HG03469 (cell line): Measurements from ENCODE around the gene CMPK1.
"Not testable (repeated sequence)": the region's sequence is repeated elsewhere in the genome, so short reads cannot be mapped to it uniquely, and the experiment has no call there.

Source experiments
- ATAC-seq: cut with Tn5 transposase; IDR thresholded peaks from one replicate; pipeline ENCODE4 v1.9.1; 2021; ENCODE audit warnings: mild to moderate bottlenecking, moderate library complexity, moderate number of reproducible peaks; ENCODE audit not compliant: unreplicated experiment

Gene CMPK1, protein sequence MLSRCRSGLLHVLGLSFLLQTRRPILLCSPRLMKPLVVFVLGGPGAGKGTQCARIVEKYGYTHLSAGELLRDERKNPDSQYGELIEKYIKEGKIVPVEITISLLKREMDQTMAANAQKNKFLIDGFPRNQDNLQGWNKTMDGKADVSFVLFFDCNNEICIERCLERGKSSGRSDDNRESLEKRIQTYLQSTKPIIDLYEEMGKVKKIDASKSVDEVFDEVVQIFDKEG

DNA sequence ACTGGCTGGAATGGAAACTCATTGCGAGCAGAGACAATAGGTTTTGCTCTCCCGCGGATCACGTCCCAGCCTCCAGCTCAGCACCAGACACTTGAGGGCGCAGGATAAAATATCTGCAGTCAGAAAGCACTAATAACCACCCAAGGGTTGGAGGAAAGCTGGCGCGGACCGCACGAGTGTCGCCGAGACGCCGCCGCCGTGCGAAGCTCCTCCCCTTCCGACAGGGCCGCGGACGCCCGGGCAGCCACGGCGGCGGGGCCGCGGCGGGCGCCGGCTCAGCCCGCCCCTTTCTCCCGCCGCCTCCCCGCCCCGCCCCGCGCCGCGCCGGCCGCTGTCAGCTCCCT lies at the start of gene CMPK1:
Gene CMPK1 (plus strand): TSS at position 213 of the 344 bp plus-strand sequence. CDS start 156 bp downstream, outside the sequence.
- peak; percentile 68 for ATAC-seq

DNA sequence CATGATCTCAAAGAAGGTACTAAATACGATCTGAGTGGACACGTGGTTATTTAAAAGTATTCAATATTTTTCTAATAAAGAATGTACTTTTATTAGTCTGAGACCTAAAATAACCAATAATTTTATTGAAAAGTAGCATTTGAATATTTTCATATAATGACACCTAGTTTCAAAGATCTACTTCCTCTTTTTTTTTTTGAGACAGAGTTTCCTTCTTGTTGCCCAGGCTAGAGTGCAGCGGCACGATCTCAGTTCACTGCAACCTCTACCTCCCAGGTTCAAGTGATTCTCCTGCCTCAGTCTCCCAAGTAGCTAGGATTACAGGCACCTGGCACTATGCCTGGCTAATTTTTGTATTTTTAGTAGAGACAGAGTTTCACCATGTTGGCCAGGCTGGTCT lies 45.5 kb upstream of the CMPK1 start:
- not testable (repeated sequence) for ATAC-seq

DNA sequence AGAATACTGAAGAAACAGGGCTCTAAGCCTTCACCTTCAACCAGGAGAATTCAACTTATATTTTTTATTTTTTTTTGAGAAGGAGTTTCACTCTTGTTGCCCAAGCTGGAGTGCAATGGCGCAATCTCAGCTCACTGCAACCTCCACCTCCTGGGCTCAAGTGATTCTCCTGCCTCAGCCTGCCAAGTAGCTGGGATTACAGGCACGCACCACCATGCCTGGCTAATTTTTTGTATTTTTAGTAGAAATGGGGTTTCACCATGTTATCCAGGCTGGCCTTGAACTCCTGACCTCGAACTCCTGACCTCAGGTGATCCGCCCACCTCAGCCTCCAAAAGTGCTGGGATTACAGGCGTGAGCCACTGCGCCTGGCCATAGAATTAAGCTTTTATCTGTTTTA lies 38.7 kb upstream of the CMPK1 start:
- not testable (repeated sequence) for ATAC-seq

DNA sequence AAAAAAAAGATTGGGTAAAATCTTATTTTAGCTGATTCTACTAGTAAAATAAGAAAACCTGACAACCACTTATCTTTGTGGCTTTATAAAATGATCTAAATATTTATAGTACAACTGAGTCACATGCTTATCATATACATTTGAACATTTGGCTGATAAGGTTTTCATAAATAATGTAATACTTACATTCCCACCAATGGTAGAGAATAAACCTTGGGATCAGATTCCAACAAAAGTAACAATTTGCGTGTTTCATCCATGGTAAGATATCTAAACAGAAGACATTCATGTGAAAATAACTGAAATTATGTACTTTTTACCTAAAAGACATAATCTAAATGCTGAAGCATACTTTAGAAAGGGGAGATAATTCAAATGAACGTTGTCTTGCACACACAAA lies 38.0 kb upstream of the CMPK1 start:
- ATAC-seq = no peak

DNA sequence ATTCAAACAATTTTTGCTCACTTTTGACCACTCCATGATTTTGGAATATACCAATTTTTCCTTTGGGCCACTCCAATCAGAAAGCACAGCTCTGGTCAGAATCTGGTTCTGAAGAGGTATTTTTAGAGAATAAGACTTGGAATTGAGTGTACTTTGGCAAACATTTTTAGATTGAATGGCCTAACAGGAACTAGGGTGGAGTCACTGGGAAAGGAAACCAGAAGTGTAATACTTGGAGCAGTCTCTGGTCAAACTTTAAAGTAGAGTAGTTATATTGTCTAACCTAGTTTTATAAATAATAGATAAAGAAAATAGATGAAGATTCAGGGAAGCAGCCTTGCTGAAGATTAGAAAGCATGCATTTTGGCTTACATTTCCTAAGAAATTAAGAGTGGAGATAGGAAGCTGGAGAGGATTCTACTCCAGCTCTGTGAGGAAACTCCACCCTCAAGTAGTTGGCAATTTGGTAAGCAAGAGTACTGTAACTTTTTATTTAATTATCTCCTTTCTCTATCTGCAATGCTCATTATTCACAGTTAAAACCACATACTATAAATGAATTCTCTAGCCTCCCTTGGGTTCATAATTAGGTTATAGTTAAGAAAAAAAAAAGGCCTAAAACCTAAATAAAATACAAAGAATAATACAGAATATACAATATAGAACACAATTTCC lies 35.4 kb upstream of the CMPK1 start:
- ATAC-seq = no peak

DNA sequence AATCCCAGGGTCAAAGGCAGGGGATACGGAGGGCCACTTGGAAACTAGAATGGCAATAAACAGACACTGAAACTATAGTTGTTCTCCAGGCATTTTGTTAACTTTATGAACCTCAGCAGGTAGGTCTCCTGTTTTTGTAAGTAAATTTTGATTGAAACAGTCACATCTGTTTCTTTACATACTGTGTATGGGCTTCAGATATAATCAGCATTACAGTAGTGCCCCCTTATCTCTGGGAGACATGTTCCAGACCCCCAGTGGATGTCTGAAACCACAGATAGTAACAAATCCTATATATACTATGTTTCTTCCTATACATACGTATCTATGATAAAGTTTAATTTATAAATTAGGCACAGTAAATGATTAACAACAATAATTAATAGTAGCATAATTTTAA lies 31.1 kb upstream of the CMPK1 start:
- no peak for ATAC-seq

DNA sequence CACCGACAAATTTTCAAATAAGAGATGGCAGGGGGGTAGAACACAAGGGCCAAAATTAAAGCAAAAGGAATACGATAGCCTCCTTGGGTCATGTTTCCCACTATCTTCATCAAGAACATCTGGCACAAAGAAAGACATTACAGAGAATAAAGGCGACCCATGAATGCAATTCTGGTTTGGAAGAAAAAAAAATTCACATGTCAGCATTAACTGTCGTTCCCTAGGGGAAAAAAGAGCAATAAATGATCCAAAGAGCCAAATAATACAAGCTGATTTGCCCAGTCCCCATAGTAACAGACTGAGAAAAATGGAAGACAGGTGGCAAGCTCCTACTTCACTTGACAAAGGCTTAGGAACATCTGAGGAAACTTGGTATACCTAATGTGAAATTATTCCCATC lies 24.2 kb upstream of the CMPK1 start:
- no peak for ATAC-seq

DNA sequence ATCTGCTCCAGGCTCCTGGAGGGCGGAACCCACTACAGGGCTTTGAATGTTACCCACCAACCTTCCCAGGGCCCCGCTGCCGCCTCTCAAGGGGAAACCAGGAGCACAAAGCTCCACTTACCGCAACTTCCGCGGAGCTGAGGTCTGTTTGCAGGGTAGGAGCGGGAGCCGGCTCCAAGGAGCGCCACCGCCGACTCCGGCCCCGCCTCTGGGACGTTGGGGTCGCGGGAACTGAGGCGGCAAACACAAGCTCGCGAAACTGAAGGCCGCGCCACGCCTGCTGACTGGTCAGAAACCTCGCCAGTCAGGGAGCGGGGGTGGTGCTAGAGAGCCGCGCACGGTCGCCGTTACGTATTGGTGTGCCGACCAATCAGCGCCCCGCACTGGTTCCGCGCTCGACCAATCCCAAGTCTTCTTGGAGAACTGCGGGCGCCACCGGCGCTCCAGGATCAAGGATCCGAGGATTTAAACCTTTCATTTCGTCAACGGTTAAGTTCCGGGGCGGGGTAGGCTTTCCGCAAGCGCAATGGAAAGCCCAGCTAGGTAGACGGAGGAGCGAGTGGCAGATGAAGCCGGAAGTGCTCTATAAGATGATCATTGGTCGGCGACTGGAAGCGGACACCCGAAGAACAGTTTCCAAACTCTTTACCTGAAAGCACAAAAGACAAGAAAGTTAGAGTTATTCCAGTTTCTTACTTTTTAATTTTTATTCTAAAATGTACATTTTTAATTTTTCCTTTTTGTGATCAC lies 19.5 kb upstream of the CMPK1 start, which contains the start of gene STIL:
Gene STIL (minus strand): TSS at position 233 of the 750 bp plus-strand sequence. CDS start 3,828 bp downstream, outside the sequence.
- ATAC-seq = peak; percentile 94

DNA sequence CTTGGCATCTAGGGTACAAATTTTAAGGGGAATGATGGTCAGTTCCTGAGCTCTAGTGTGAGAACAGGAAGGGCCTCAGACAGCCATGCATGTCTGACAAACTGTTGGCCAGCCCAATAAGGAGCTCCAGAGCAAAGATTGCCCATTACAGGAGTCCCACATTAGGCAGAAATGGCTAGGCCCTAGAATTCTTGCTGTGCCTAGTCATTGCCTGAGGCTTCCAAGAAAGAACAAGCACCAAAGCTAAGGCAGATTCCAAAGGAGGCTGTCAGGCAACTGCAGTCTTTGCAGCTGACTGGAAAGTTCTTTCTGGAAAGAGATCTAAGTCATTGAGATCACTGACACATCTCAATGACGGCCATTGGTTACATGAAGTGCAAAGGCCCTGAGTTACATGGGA lies 15.7 kb upstream of the CMPK1 start:
- ATAC-seq = no peak

DNA sequence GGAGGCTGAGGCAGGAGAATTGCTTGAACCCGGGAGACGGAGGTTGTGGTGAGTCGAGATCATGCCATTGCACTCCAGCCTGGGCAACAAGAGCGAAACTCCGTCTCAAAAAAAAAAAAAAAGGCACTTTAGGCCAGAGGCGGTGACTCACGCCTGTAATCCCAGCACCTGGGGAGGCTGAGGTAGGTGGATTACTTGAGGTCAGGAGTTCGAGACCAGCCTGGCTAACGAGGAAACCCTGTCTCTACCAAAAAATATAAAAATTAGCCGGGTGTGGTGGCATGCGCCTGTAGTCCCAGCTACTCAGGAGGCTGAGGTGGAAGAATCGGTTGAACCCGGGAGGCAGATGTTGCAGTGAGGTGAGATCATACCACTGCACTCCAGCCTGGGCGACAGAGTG lies 13.6 kb upstream of the CMPK1 start:
- ATAC-seq = not testable (repeated sequence)

DNA sequence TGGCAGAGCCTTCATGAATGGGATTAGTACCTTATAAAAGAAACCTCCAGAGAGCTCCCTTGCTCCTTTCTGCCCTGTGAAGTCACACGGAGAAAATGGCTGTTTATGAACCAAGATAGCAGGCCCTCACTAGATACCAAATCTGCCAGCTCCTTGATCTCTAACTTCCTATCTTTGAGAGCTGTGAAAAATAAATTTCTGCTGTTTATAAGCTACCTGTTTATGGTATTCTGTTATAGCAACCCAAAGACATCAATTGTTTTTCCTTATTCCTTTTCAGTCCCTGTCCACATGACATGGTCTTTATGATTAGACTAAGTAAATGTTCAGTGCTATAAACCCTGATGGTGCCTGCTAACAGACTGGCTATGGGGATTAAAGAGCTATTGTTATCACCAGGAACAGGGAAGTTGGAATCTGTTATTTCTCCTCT lies 10.0 kb upstream of the CMPK1 start:
- ATAC-seq = no peak

DNA sequence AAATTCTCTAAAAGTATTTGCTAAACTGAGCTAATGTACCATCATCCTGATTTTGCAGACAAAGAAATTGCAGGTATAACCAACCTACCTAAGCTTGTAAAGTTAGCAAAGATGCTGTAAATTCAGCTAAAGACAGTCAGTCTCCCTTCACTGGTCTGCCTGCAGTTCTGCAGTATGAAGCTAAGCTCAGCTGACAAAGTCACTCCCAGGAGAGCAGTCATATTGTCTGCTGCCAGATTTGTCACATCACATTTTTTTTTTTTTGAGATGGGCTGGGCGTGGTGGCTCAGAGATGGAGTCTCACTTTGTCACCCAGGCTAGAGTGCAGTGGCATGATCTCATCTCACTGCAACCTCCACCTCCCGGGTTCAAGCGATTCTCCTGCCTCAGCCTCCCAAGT lies 8.9 kb upstream of the CMPK1 start:
- ATAC-seq = no peak

DNA sequence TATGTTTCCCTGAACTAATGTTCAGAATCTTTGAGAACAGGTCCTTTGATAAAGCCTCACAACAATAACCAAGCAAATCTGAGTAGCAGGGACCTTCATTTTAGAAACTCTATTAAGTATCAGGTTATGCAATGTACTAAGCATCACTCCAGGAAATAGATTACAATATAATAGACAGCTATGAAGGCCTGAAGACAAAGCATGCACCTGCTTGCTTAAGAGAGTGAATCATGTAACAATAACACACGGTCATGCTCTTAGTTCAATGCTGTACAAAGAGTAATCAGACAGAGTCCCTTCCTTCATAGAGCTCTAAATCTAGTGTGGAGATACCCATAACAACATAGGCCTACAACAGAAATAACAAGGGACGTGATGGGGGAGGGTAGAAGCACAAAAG lies 8.1 kb upstream of the CMPK1 start:
- no peak for ATAC-seq

DNA sequence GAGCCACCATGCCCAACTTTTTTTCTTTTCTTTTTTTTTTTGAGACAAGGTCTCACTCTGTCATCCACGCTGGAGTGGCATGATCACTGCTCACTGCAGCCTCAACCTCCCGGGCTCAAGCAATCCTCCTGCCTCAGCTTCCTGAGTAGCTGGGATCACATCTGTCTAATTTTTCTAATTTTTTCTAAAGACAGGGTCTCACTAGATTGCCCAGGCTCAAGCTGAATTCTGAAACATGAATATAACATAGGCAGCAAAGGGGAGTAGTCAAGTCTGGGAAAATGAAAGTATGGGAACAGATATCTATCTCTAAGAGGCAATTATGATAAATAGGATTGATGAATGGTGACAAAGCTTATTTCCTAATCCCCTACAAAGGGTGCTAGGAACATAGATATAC lies 7.3 kb upstream of the CMPK1 start:
- ATAC-seq = no peak

DNA sequence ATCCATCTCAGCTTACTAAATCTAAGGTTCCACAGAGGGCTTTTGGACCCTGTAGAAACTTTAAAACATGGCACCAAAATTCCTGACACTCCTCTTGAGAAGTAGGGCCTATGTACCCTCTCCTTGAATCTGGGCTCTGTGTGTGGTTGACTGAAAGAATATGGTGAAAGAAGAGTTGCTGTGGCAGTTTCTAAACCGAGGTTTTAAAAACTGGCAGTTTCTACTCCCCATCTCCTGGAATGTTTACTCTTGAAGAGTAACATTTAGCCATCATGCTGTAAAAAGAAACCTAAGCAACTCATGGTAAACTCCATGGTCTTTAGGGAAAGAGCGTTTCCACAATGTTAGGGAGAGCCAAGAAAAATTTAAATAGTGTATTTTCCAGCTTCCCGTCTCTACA lies 4.6 kb upstream of the CMPK1 start:
- no peak for ATAC-seq

DNA sequence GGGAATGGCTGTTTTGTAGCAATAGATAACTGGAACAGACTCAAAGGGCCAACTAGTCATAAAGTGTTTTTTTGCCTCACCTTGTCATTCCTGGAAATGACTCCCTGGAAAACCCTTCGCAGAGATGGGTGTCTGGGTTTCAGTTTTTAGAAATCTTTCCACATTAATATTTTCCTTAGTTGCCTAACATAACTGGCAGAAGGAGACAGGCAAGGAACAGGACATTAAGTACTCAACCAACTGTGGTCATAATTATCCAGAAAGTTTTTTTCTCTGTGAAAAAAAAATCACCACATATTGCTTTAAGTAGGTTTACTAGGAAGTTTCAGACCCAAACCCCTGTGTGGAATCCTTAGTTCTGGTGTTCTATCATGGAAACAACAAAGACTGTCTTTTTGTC lies 3.4 kb upstream of the CMPK1 start:
- ATAC-seq = no peak

DNA sequence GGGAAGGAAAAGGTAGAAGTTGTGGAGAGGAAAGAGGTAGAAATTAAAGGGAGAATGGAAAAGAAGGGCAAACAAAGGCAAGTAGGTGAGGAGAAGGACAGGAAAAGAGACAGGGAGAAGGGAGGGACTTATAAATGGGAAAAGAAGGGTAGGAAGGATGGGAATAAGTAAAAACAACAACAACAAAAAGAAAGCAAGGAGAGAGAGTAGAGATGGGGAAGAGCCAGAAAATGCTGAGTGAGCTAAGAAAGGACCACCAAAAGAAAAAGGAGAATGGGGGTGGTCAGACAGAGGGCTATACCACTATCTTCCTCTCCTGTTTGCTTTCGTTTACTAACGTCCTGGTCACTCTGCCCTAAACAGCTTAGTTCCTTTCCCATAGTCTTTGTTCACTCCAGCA lies 1.7 kb upstream of the CMPK1 start:
- no peak for ATAC-seq

DNA sequence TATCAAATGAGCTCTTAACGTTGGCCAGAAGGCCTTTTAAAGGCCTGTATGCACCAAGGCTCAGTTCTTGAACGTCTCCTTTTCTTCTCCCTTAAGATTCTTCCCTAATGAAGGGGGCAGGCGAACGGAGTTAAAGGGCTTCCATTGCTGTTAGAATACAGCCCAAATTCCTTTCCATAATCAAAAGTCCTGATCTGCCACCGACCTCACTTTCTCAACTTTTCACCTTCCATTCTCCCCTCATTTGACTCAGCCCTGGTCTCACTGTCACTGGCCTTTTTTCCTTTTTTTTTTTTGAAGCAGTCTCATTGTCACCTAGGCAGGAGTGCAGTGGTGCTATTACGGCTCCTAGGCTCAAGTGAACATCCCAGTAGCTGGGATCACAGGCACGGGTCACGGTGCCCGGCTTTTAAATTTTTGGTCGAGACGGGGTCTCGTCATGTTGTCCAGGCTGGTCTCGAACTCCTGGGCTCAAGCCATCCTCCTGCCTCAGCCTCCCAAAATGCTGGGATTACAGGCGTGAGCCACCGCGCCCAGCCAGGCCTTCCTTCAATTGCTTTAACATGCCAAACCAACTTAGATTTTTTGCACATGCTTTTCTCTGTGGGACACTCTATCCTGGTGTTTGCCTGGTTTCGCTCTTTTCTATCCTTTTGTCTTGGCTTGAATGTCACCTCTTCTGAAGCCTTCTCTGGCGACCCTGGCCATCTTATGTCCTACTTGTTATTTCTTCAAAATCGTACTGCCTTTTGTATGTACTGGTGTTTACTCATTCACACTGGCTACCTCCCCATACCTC lies 612 bp upstream of the CMPK1 start:
- ATAC-seq = no peak

DNA sequence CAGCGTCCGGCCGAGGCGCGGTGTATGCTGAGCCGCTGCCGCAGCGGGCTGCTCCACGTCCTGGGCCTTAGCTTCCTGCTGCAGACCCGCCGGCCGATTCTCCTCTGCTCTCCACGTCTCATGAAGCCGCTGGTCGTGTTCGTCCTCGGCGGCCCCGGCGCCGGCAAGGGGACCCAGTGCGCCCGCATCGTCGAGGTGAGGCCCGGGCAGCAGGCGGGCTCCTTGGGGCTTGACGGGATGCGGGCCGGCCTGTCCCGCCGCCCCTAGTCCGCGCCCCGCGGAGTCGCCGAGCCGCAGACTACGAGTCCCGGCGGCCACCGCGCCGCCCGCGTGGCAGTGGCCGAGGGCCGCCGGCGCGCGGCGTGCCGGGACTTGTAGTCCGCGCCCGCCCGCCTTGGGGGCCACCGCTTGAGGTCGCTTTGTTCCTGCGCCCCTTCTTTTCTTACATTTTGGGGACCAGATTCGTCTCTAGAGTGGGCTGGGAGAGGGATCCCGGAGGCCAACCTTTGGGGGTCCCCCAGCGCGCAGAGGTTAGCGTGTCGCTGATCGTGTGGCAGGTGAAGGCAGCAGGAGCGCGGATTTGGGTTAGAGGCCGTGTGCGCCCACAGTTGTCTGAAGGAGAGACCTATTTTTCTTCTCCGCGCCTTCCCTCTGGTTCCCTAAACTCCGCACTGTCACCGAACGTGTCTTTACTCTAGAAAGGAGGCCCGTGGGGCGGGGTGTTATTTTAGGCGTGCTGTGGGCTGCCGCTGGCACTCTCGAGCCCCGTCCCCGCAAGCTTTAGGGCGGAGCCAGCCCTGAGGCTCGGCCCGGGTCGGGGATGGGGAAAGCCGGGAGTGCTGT lies 553 bp downstream of the CMPK1 start:
- peak; percentile 52 for ATAC-seq

DNA sequence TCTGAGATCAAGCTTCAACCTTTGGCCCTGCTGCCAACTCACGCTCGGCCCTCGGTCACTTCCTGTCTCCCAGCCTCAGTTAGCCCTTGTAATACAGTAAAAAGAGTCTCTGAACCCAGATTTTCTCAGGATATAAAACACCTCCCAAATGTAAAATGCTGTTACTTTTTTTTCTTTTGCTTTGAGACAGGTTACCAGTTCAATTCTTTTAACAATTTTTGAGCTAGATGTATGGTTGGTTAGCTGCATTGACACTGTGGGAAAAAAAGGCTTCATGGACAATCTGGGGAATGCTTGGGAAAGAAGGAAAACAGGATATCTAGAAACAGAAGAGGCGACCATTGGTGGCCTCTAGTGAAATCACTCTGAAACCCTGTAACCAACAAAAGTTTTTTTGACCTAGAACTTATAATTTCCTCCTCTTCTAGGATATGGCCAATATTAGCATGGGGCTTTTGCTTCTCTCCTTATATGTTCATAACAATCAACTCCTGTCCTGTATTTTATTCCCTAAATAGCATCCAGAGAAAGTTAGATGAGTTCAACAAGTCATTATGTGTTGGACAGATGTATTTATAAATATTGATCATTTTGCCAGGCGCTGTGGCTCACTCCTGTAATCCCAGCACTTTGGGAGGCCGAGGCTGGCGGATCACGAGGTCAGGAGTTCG lies 1.3 kb downstream of the CMPK1 start:
- no peak for ATAC-seq
